ENCODE measurements around the gene BBS7. TPM values are rescaled to one million over a fixed set of nuclear protein-coding genes. Genes with fewer than 3 reads are reported as not detected.

BBS7 gene
- total and polyA plus RNA-seq, 9 of the 15 experiments (the other 6 are each of a cell fraction or from before 2014, with no cell fraction given): 13.4 to 25.8 (median 16.4) TPM

DNA sequence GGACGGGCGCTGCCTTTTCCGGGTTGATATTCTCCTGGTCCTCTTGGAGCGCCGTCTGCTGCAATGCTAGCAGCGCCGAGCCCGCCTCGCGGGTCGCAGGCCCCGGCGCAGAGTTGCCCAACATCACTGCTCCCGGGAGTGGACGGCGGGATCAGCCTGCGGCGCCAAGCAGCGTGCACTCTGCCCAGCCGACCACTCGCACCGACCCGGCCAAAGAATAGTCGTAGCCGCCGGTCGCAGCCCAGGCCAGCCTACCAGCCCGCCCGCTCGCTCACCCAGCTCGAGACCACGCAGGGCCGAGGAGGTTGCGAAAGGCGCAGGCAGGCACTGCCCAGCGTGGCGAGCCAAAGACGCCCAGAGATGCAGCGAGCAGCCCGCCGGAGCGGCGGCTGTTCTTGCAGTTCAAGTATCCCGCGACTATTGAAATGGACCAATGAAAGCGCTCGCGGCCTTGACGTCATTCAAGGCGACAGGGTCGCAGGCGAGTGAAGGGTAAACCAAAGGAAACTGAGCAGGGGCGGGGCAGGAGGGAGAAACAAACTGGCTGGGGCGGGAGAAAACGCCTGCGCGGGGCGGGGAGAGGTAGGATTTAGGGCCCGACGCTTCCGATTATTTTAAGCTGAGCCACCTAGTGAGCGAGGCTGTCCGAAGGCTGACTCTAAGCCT, 46.6 kb downstream of the BBS7 start, which contains the start of gene CCNA2 (continued):
- no peak for TF ChIP-seq DDX20 (tag; IDR thresholded peaks at IDR 0.05; ENCODE audit: low read depth)
- TF ChIP-seq, protein P1, sequence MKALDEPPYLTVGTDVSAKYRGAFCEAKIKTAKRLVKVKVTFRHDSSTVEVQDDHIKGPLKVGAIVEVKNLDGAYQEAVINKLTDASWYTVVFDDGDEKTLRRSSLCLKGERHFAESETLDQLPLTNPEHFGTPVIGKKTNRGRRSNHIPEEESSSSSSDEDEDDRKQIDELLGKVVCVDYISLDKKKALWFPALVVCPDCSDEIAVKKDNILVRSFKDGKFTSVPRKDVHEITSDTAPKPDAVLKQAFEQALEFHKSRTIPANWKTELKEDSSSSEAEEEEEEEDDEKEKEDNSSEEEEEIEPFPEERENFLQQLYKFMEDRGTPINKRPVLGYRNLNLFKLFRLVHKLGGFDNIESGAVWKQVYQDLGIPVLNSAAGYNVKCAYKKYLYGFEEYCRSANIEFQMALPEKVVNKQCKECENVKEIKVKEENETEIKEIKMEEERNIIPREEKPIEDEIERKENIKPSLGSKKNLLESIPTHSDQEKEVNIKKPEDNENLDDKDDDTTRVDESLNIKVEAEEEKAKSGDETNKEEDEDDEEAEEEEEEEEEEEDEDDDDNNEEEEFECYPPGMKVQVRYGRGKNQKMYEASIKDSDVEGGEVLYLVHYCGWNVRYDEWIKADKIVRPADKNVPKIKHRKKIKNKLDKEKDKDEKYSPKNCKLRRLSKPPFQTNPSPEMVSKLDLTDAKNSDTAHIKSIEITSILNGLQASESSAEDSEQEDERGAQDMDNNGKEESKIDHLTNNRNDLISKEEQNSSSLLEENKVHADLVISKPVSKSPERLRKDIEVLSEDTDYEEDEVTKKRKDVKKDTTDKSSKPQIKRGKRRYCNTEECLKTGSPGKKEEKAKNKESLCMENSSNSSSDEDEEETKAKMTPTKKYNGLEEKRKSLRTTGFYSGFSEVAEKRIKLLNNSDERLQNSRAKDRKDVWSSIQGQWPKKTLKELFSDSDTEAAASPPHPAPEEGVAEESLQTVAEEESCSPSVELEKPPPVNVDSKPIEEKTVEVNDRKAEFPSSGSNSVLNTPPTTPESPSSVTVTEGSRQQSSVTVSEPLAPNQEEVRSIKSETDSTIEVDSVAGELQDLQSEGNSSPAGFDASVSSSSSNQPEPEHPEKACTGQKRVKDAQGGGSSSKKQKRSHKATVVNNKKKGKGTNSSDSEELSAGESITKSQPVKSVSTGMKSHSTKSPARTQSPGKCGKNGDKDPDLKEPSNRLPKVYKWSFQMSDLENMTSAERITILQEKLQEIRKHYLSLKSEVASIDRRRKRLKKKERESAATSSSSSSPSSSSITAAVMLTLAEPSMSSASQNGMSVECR (CRISPR knock-in tag; IDR thresholded peaks at IDR 0.05): peak; percentile 98
- peak; percentile 84 for TF ChIP-seq MYC (IDR thresholded peaks at IDR 0.05; ENCODE audit: low read depth, low read length)
- TF ChIP-seq MYC (CRISPR knock-in tag; IDR thresholded peaks at IDR 0.05; ENCODE audit: borderline replicate concordance, low read depth): peak; percentile 85
- TF ChIP-seq CBX8 (IDR thresholded peaks at IDR 0.05; ENCODE audit: borderline replicate concordance, extremely low read depth, low read depth, low read length, poor library complexity, severe bottlenecking): no peak
- TF ChIP-seq PHF21A (IDR thresholded peaks at IDR 0.05; ENCODE audit: borderline replicate concordance, low read depth): no peak
- no peak for TF ChIP-seq SMARCA4 (IDR thresholded peaks at IDR 0.05)
- TF ChIP-seq, protein P2, sequence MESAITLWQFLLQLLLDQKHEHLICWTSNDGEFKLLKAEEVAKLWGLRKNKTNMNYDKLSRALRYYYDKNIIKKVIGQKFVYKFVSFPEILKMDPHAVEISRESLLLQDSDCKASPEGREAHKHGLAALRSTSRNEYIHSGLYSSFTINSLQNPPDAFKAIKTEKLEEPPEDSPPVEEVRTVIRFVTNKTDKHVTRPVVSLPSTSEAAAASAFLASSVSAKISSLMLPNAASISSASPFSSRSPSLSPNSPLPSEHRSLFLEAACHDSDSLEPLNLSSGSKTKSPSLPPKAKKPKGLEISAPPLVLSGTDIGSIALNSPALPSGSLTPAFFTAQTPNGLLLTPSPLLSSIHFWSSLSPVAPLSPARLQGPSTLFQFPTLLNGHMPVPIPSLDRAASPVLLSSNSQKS (CRISPR knock-in tag; IDR thresholded peaks at IDR 0.05): no peak
- TF ChIP-seq, protein P3, sequence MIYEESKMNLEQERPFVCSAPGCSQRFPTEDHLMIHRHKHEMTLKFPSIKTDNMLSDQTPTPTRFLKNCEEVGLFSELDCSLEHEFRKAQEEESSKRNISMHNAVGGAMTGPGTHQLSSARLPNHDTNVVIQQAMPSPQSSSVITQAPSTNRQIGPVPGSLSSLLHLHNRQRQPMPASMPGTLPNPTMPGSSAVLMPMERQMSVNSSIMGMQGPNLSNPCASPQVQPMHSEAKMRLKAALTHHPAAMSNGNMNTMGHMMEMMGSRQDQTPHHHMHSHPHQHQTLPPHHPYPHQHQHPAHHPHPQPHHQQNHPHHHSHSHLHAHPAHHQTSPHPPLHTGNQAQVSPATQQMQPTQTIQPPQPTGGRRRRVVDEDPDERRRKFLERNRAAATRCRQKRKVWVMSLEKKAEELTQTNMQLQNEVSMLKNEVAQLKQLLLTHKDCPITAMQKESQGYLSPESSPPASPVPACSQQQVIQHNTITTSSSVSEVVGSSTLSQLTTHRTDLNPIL (CRISPR knock-in tag; IDR thresholded peaks at IDR 0.05): no peak
- no peak for TF ChIP-seq RFX1 (IDR thresholded peaks at IDR 0.05)
- no peak for TF ChIP-seq GTF2E2 (tag; IDR thresholded peaks at IDR 0.05)
- TF ChIP-seq, protein P4, sequence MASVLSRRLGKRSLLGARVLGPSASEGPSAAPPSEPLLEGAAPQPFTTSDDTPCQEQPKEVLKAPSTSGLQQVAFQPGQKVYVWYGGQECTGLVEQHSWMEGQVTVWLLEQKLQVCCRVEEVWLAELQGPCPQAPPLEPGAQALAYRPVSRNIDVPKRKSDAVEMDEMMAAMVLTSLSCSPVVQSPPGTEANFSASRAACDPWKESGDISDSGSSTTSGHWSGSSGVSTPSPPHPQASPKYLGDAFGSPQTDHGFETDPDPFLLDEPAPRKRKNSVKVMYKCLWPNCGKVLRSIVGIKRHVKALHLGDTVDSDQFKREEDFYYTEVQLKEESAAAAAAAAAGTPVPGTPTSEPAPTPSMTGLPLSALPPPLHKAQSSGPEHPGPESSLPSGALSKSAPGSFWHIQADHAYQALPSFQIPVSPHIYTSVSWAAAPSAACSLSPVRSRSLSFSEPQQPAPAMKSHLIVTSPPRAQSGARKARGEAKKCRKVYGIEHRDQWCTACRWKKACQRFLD (CRISPR knock-in tag; IDR thresholded peaks at IDR 0.05): no peak
- TF ChIP-seq HDAC6 (IDR thresholded peaks at IDR 0.05; ENCODE audit: low read depth, low read length): no peak
- no peak for TF ChIP-seq ZNF766 (CRISPR knock-in tag; conservative IDR thresholded peaks at IDR 0.05)
- TF ChIP-seq BHLHE40 (IDR thresholded peaks at IDR 0.05; ENCODE audit: low read length): peak; percentile 40; the same call in 1 of the 2 replicates
- no peak for TF ChIP-seq CBX2 (IDR thresholded peaks at IDR 0.05; ENCODE audit: insufficient read depth, low read length, poor library complexity, severe bottlenecking)
- peak; percentile 97 for TF ChIP-seq LCOR (CRISPR knock-in tag; IDR thresholded peaks at IDR 0.05)
- no peak for TF ChIP-seq SPI1 (IDR thresholded peaks at IDR 0.05; ENCODE audit: borderline replicate concordance, low read depth, low read length)
